Superior temporal gyrus (tissue), 1 donor: ENCODE data around the gene GLCE.

Source experiments
- DNase-seq: peaks from one replicate; pipeline ENCODE4 v3.0.0-alpha.2; 2016; ENCODE audit errors: extremely low spot score

Gene GLCE

GRCh38 chr15:69200832-69201745 is 40.7 kb downstream of the GLCE start:
- DNase-seq, result peak; percentile 39

GRCh38 chr15:69206079-69206478 is 45.6 kb downstream of the GLCE start:
- DNase-seq, result no peak

DNA sequence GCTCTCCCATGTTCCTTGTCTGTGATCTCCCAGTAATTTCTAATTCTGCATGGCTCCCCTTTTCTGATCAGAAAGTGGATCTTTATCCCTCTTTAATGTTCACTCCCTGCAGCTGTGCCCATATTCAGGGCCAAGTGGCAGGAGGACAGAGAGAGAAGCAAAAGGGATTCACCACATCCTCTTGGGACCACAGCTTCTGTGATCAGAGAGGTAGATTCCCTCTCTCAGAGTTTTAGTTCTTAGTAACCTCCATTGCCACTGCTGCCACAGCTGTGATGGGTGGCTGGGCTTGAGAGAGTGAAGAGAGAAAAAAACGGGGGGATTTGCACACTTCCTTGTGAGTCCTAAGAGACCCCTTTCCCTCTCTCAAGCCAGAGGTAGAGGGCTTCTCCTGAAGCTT is 49.2 kb downstream of the GLCE start:
- DNase-seq, result no peak

DNA sequence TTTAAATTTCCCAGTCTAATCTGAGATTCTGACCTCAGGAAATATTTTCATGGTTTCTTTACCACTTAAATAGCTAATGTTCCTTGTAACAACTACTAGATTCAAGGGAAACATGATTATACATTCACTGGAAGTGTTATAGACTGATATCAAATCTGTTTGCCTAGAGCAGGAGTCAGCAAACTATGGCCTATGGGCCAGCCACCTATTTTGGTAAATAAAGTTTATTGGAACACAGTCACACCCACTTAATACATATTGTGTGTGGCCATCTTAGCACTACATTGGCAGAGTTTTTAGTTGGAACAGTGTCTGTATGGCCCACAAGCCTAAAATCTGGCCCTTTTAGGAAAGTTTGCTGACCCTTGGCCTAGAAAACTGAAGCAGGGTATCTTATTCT is 50.1 kb downstream of the GLCE start:
- no peak for DNase-seq

DNA sequence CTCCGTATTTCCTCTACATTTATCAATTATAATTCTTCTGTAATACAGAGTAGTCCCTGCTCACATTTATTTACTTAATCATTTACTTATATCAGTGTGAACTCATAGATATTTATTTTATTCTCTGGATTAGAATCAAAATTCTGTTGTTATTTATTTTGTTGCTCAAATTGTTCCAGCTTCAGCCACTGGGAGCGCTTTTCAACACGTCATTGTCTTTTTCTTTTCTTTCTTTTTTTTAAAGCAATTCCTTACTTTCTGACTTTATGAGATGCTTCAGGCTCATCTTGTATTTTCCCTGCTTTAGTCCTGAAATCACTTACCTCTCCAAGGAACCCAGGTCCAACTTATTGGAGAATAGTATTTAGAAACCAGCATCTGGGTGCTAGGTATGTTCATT is 53.4 kb downstream of the GLCE start:
- DNase-seq, result no peak

DNA sequence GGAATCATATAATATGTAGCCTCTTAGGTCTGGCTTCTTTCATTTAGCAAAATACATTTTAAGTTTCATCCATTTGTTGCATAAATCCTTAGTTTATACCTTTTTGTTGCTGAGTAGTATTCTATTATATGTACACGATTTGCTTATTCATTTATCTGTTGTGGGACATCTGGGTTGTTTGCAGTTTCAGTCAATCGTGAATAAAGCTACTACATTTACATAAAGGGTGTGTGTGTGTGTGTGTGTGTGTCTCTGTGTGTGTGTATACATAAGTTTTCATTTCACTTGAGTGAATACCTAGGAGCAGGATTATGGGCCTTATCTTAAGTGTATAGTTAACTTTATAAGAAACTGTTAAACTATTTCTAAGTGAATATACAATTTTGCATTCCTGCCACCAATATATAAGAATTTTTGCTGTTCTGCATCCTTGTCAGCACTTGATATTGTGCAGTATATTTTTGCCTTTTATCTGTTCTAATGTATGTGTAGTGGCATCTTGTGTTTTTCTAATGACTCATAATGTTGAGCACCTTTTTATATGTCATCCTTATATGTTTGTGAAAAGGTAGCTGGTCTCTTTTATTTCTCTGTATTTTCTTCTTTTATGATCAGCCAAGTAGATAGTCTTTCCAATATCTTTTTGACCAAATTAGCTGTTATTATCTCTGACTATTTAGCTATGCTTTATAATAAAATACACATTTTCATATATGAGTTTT is 55.0 kb downstream of the GLCE start:
- no peak for DNase-seq

DNA sequence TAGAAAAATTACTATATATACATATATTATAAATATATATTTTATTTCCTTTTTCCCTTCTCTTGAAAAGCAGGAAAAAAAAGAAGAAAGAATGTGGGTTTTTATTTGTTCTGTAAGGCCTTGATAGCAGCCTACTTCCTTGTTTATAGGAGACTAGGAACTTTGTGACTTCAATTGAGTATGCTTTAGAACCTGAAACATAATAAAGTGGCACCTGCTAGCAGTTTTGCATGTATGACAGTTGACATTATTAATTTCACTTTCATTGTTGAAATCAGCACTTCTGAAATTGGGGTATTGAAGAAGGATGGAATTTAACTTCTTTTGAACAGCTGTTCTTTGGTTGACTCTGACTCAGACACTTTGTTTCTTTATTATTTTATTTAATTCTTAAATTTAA is 56.9 kb downstream of the GLCE start:
- no peak for DNase-seq

DNA sequence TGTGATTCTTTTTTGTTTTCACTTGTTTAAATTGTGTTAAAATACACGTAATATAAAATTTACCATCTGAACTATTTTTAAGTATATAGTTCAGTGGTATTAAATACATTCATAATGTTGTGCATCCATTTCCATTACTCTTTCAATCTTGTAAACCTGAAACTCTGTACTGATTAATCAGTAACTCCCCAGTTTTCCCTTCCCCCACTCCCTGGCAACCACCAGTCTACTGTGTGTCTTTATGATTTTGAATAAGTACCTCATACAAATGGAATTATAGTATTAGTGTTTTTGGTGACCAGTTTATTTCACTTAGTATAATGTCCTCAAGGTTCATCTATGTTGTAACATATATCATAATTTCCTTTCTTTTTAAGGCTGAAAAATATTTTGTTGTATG is 59.3 kb downstream of the GLCE start:
- no peak for DNase-seq

DNA sequence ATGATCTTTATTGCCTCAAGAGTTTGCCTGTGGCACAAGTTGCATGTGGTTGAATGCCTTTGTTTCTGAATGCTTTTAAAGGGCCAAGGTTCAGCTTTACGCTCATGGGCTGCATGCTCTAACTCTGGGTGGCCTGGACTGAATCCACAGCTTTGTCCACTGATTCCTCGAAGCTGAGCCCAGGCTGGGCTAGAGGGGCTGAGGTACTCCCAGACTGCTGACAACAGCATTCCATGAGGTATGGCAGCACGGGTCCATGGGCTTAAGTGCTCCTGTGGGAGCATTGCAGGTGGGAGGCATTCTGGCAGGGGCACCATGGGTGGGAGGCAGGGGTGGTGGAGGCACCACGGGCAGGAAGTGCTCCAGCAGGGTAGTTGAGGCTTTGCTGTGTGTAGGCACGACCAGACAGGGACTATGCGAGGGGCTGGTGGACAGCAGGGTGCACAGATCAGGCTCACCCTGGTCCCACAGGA is 61.6 kb downstream of the GLCE start:
- DNase-seq, result no peak

DNA sequence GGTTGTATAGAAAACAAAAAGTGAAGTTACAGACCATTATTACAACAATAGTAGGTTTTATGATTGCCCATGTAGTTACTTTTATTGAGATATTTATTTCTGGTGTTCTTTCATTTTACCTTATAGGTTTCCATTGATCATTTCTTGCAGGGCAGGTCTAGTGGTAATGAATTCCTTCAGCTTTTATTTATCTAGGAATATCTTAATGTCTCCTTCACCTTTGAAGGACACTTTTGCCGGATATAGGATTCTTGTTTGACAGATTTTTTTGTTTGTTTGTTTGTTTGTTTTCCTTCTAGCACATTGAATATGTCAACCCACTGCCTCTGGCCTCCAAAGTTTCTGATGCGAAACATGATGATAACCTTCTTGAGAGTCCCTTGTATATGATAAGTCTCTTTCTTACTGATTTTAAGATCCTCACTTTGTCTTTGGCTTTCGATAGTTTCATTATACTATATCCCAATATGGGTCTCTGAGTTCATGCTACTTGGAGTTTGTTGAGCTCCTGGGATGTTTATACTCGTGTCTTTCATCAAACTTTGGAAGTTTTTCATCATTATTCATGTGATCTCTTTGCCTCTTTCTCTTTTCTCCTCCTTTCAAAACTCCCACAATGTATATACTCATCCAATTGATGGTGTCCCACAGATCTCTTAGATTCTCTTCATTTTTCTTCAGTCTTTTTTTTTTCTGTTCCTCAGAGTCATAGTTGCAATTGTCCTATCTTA is 62.8 kb downstream of the GLCE start:
- DNase-seq, result no peak

DNA sequence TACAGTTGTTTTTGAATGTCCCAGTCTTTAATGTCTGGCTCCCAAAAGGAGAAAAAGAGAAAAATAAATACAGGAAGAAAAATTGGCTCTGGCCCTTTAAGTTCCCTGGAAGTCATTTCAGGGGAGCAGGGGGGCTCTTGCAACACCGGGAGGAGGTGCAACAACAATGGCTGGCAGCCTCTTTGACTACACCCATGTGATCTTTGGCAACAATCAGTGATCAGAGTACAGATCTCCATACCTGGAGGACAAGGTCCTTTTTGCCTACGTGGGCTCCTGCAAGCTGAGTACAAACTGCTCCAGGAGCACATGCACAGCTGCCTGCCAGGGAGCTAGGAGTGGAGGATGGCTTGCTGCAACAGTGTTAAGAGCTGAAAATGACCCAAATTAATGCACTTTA is 63.9 kb downstream of the GLCE start:
- no peak for DNase-seq

GRCh38 chr15:69225355-69226022 is 65.1 kb downstream of the GLCE start:
- DNase-seq, result peak; percentile 71

- DNase-seq, result no peak
Observed at GRCh38 chr15:69226023-69226355, 65.6 kb downstream of the GLCE start.

- DNase-seq, result no peak
Observed at GRCh38 chr15:69232144-69232543, 71.7 kb downstream of the GLCE start.

GRCh38 chr15:69232765-69233164 is 72.3 kb downstream of the GLCE start:
- no peak for DNase-seq

GRCh38 chr15:69234676-69235075 is 74.2 kb downstream of the GLCE start:
- DNase-seq, result no peak

DNA sequence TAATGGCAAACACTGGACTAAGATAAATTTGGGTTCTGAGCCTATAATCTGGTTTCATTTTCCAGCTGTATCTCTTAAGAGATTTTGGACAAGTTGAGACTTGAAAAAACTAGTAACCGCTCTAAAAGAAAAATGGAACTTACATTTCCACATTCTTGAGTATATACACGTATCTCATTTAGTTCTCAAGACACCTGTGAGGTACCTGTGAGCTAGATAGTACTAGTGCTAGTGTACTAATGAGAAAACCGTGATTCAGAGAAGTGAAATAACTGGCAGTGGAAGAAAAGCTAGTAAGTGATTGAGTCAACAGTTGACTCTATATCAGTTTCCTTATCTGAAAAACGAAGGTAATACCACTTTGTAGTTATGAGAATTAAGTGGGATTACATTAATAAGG is 76.1 kb downstream of the GLCE start:
- no peak for DNase-seq

DNA sequence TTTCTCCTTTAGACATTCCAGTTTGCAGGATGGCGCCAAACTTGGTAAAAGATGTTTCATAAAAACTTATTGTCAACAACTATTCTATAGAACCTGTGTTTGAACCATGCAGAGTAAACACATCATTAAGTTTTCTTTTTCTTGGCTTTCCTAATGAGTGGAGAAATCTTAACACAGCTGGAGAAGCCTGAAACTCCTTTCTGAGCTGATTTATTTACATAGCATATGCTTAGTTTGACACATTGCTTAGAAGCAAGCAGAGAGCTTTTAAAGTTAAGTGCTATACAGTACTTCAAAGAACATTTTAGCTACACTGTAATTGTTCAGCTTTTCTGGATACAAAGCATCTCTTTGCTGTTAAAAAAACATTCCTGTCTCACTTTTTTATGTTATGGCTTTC is 77.3 kb downstream of the GLCE start:
- no peak for DNase-seq

DNA sequence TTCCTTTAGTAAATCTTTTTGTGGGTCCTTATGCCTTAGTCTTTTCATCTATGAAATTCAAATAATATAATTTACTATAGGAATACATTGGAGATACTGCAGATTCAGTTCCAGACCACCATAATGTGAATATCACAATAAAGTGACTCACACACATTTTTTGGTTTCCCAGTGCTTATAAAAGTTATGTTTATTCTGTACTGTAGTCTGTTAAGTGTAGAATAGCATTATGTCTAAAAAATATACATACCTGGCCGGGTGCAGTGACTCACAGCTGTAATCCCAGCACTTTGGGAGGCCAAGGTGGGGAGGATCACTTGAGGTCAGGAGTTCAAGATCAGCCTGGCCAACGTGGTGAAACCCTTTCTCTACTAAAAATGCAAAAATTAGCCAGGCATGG is 84.4 kb downstream of the GLCE start:
- no peak for DNase-seq

GRCh38 chr15:69253156-69253555 is 92.7 kb downstream of the GLCE start:
- peak; percentile 62 for DNase-seq

- peak; percentile 75 for DNase-seq
Observed at GRCh38 chr15:69265347-69265955, 105.0 kb downstream of the GLCE start.
